HG02642 (cell line): ENCODE data around the gene EPHA4.

Experiments
- ATAC-seq: cut with Tn5 transposase; IDR thresholded peaks from one replicate; pipeline ENCODE4 v1.9.1; 2021; ENCODE audit warnings: mild to moderate bottlenecking; ENCODE audit not compliant: unreplicated experiment, poor library complexity

Gene EPHA4

DNA sequence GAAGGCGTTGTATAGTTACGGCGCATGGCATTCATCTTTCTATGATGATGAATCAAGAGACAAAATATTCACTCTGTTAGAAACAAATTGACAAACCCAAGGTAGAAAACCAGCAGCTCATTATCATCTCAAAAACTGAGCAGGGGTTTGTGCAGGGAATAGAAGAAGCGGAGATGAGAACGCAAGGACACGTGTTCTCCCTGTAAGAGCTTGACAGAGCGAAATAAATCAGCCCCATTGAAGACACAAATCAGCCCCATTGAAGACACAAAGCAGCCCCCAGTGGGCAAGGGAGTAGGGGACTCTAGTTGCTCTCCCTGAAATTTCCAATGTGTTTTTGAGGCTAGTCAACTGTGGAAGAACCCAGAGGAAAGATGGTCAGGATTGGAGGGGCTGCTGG is 199.2 kb downstream of the EPHA4 start:
- no peak for ATAC-seq

DNA sequence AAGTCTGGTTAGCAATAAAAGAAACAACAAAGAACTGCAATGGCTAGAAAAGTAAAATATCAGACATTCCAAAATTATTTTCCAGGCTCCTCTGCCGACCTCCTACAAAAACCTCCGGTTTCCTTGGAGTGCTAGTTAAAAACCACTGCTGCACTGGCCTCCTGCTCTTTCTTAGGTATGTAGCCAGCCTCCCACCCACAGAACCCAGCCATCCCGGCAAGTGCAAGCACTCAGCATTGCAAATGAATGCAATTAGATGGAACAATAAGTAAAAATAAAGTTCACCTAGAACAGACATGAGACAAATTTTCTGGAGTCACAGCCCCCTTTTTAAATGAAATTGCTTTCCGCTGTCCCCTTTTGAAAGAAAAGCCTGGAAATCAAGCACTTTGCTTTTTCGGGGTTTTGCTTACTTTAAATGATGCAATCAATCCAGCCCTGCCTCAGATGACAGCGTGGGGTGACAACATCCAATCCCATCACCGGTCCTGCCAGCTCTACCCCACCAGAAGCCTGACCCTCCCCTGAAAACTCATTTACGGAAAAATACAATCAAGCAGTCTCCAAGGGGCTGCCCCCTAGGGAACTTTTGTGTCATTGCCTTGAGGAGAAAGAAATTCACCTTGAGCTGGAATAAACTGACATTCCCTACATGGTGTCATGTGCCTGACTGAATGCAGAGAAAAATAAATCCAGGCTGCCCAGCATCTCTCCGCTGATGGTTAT is 199.8 kb downstream of the EPHA4 start:
- ATAC-seq, result no peak

DNA sequence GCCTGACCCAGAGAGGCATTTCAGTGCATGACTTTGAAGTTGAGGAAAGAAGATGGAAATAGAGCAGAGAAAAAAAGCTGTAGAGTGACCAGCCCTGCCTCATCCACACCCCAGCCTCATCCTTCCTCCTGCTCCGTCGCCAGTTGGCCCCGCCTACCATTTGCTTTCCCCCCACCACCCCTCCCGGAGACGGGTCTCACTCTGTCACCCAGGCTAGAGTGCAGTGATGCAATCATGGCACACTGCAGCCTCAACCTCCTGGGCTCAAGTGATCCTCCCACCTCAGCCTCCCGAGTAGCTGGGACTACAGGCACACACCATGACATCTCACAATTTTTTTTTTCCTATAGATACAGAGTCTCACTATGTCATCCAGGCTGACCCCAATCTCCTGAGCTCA is 200.8 kb downstream of the EPHA4 start:
- ATAC-seq, result no peak

DNA sequence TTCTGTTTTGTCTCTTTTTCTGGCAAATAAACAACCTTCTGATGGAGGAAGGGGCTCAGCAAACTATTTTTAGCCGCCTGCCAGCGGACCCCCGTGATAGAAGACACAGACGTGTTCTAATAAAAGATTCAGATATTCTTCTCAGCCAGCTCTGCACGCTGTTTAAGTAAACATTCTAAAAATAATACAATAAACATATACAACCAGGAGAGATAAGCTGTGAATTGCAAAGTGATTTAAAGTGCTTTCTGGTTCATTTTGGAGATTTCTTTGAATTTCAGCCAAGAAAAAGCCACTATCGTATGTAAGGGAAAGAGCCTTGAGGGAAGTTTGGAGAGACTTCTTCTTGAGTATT is 201.3 kb downstream of the EPHA4 start:
- ATAC-seq, result no peak

- no peak for ATAC-seq
Measured at GRCh38 chr2:221370076-221370856, 201.8 kb downstream of the EPHA4 start.
